Activated naive CD8-positive, alpha-beta T cell treated with anti-CD3 and anti-CD28 coated beads, Interleukin-2, amount 10 ng/mL, durations not matched to agents 7 days and 5 days (primary cell): ENCODE data around the gene RHOXF1. TPM values are rescaled to one million over a fixed set of nuclear protein-coding genes. Genes with fewer than 3 reads are reported as not detected.

Experiments
- total RNA-seq, 2 experiments: library from RNA; stranded (reverse); gene quantifications; one replicate each; pipeline ENCODE4 v1.2.3, GENCODE V29; 2021

RHOXF1 gene
- total RNA-seq, 2 experiments from 2014 or later = 0.42 TPM; not detected in 1

Other genes starting within 250 kb of the RHOXF1 start
- 10 to 100 TPM; 36.7 to 37.5 TPM for gene RNF113A, start 244.2 kb downstream of the RHOXF1 start, total RNA-seq
- 10 to 100 TPM; 93.1 to 98.1 TPM for gene NDUFA1, start 244.1 kb downstream of the RHOXF1 start, total RNA-seq
- not detected for gene AKAP14, start 220.0 kb downstream of the RHOXF1 start, total RNA-seq
- 10 to 100 TPM; 10.3 to 11.4 TPM for gene NKAP, start 172.2 kb downstream of the RHOXF1 start, total RNA-seq
- gene RHOXF2B, start 38.2 kb downstream of the RHOXF1 start, total RNA-seq = not detected
- not detected for gene RHOXF2, start 42.7 kb upstream of the RHOXF1 start, total RNA-seq
- 10 to 100 TPM; 19.0 to 21.1 TPM for gene ZBTB33, start 134.9 kb upstream of the RHOXF1 start, total RNA-seq
- gene TMEM255A, start 195.5 kb upstream of the RHOXF1 start, total RNA-seq = under 1 TPM; 0.14 to 0.34 TPM
- not detected for gene ATP1B4, start 246.2 kb upstream of the RHOXF1 start, total RNA-seq